ENCODE measurements around the gene MKLN1.

GRCh38 chr7:131305152-131305551 is 22.5 kb upstream of the MKLN1 start:
- TF ChIP-seq TAF1 (IDR thresholded peaks at IDR 0.05; ENCODE audit: borderline replicate concordance, low read depth, low read length) = no peak
- no peak for TF ChIP-seq POLR2A (IDR thresholded peaks at IDR 0.05; ENCODE audit: low read depth, low read length)
- no peak for TF ChIP-seq POLR2AphosphoS5 (IDR thresholded peaks at IDR 0.05; ENCODE audit: low read depth, low read length)

Measured in GM12892 (cell line).